Adrenal gland (tissue), 12 donors: ENCODE measurements around the gene TTYH2. TPM values are rescaled to one million over a fixed set of nuclear protein-coding genes. Genes with fewer than 3 reads are reported as not detected.

ENCODE experiments used
- DNase-seq, 7 donors: peaks; one replicate each; pipeline ENCODE4 v3.0.0-alpha.2; 2019 to 2020
- H3K27ac ChIP-seq, 5 donors: fragments of 200-600 bp; sonication (generic) in 4 of 5; 1 replicate in 3 of 5; 2 replicates in 2 of 5; pipeline versions ENCODE4 v1.5.1 to v1.8.0; 2016 to 2020; ENCODE audit warnings: mild to moderate bottlenecking in 1 of 5
- H3K27me3 ChIP-seq: fragments of 200-600 bp; 2 replicates; pipeline ENCODE4 v1.8.0; 2021
- H3K36me3 ChIP-seq, 2 donors: fragments of 200-600 bp; replicated peaks in 1 of 2; 1 replicate in 1 of 2; 2 replicates in 1 of 2; pipeline versions ENCODE4 v1.5.1 to v1.8.0; 2018 to 2022
- H3K4me1 ChIP-seq, 2 donors: fragments of 200-600 bp; replicated peaks in 1 of 2; 1 replicate in 1 of 2; 2 replicates in 1 of 2; pipeline versions ENCODE4 v1.5.1 to v1.8.0; 2018 to 2021
- H3K4me3 ChIP-seq, 4 donors: fragments of 200-600 bp; sonication (generic) in 3 of 4; one replicate each; pipeline ENCODE4 v1.5.1; 2016 to 2018
- H3K9me3 ChIP-seq, 3 donors: fragments of 200-600 bp; sonication (generic) in 1 of 3; replicated peaks in 1 of 3; 1 replicate in 2 of 3; 2 replicates in 1 of 3; pipeline versions ENCODE4 v1.5.1 to v1.8.0; 2016 to 2021
- CTCF ChIP-seq, 6 experiments: fragments of 450-650 bp in 4 of 6; fragments of 200-600 bp in 2 of 6; sonication (generic) in 1 of 6; IDR thresholded peaks; 1 replicate in 5 of 6; 2 replicates in 1 of 6; pipeline versions ENCODE4 v1.5.1 to v1.8.0; 2016 to 2021; ENCODE audit warnings: antibody characterized with exemption in 6 of 6, mild to moderate bottlenecking in 2 of 6, moderate library complexity in 1 of 6
- POLR2A ChIP-seq, 2 donors: fragments of 450-650 bp; IDR thresholded peaks; one replicate each; pipeline ENCODE4 v1.6.1; 2017; ENCODE audit warnings: antibody characterized with exemption in 2 of 2, mild to moderate bottlenecking in 2 of 2, moderate library complexity in 1 of 2
- WGBS, 4 donors: extraction: QIAGEN DNeasy Blood & Tissue Kit in 2 of 4; methylation state at CpG; one replicate each; pipeline versions ENCODE4 v1.1.5 to v1.1.7; 2013 to 2017; 5-methylcytosine and 5-hydroxymethylcytosine counted together
- intact Hi-C, 2 donors: fragments of 100-400 bp; cut with DNase I; formaldehyde crosslinking; loops; one replicate each; pipeline versions ENCODE4 v1.14.1 to v1.15.0; 2022 to 2023
- polyA plus RNA-seq, 3 donors: library from polyadenylated mRNA; stranded (reverse); fragments of 200-250 nt in 2 of 3; fragments of 350-450 nt in 1 of 3; fragmentation: Illumina TruSeq in 1 of 3; extraction: RNeasy Lipid Tissue Mini Kit (QIAGEN cat#74804) in 1 of 3; gene quantifications; one replicate each; pipeline ENCODE4 v1.2.3, GENCODE V29; 2013 to 2014
- total RNA-seq, 9 donors: library from RNA; depleted of rRNA in 4 of 9; stranded (reverse); fragments of >200 nt in 4 of 9; fragments of 120-200 nt in 1 of 9; fragmentation: NEBNext Ultra II Directional in 1 of 9; extraction: Animal tissue kit (Norgen Biotek cat#: 25700) in 1 of 9; gene quantifications; one replicate each; pipeline versions ENCODE4 v1.1.0 to v1.2.4, GENCODE V29; 2013 to 2023
- donor health status: healthy with polysubstance abuse.
- donor health status: Bipolar disorder and iron deficiency.
- donor health status: DM: yes; HTN: yes; CAD: no.
- donor health status: DM: no; HTN: no; CAD: no.
- donor health status: DM: no; HTN: no; CAD: no.
- donor health status: DM: yes; HTN: yes; CAD: no.

The TTYH2 gene
- total and polyA plus RNA-seq, 12 donors, result 2.9 to 40.5 (median 7.8) TPM

- peaks cover 0 to 5% of the 10 kb centered on the region in 2 donors for H3K4me1 ChIP-seq
- DNase-seq, result no peak
Measured at GRCh38 chr17:74245871-74246270, 32.5 kb downstream of the TTYH2 start.

GRCh38 chr17:74249590-74250270 is 36.4 kb downstream of the TTYH2 start:
- Histone ChIP-seq H3K36me3 (no peaks in the 10 kb centered on the region), H3K9me3 (no peaks in the 10 kb centered on the region), H3K27ac (no peak overlapping the region), H3K4me1 (no peaks in the 10 kb centered on the region), H3K27me3 (no peaks in the 10 kb centered on the region), H3K4me3 (no peak overlapping the region)
- DNase-seq, result no peak
- no peak for TF ChIP-seq CTCF (IDR thresholded peaks at IDR 0.05)
- no peak for TF ChIP-seq POLR2A (IDR thresholded peaks at IDR 0.05)
- WGBS, 4 donors, result 77 to 96% (median 82%) methylated on average over 10 to 17 of the region's 17 CpGs
- intact Hi-C loops, result no loop called here

More at GRCh38 chr17:74245871-74246270, 32.5 kb downstream of the TTYH2 start:
- Histone ChIP-seq H3K36me3 (no peaks in the 10 kb centered on the region), H3K27me3 (no peaks in the 10 kb centered on the region), H3K9me3 (no peaks in the 10 kb centered on the region), H3K4me3 (no peak overlapping the region), H3K27ac (no peak overlapping the region)
- WGBS, 4 donors, result 69 to 79% (median 72%) methylated on average over 4 to 5 of the region's 5 CpGs
- intact Hi-C loops, result no loop called here
- TF ChIP-seq CTCF (IDR thresholded peaks at IDR 0.05) (no peak), POLR2A (IDR thresholded peaks at IDR 0.05) (no peak)

GRCh38 chr17:74250324-74250995 is 37.1 kb downstream of the TTYH2 start:
- WGBS, 4 donors, result 61 to 87% (median 71%) methylated on average over 11 to 12 of the region's 12 CpGs
- Histone ChIP-seq H3K27ac (no peak overlapping the region), H3K4me1 (no peaks in the 10 kb centered on the region), H3K27me3 (no peaks in the 10 kb centered on the region), H3K36me3 (no peaks in the 10 kb centered on the region), H3K4me3 (no peak overlapping the region), H3K9me3 (no peaks in the 10 kb centered on the region)
- intact Hi-C loops, result no loop called here
- TF ChIP-seq POLR2A (IDR thresholded peaks at IDR 0.05), result no peak
- no peak for TF ChIP-seq CTCF (IDR thresholded peaks at IDR 0.05)
- no peak for DNase-seq

GRCh38 chr17:74251051-74251450 is 37.7 kb downstream of the TTYH2 start:
- Histone ChIP-seq H3K27me3 (no peaks in the 10 kb centered on the region), H3K4me1 (no peaks in the 10 kb centered on the region), H3K27ac (no peak overlapping the region), H3K36me3 (no peaks in the 10 kb centered on the region), H3K9me3 (no peaks in the 10 kb centered on the region), H3K4me3 (no peak overlapping the region)
- DNase-seq, result no peak
- 81 to 92% (median 88%) methylated on average over 8 of the region's 8 CpGs for WGBS, 4 donors
- TF ChIP-seq POLR2A (IDR thresholded peaks at IDR 0.05) (no peak), CTCF (IDR thresholded peaks at IDR 0.05) (no peak)
- intact Hi-C loops, result no loop called here
